DMS53 treated with DMSO at 0.1 percent for 48 hours (cell line): ENCODE measurements around the gene MTFMT.

Experiments
- DNase-seq: peaks from one replicate; lab custom pipeline; 2025; ENCODE audit not compliant: unreplicated experiment; lab: John Stamatoyannopoulos, UW

MTFMT gene

GRCh38 chr15:65060641-65061397 lies 31.4 kb upstream of the MTFMT start:
- no peak for DNase-seq

DNA sequence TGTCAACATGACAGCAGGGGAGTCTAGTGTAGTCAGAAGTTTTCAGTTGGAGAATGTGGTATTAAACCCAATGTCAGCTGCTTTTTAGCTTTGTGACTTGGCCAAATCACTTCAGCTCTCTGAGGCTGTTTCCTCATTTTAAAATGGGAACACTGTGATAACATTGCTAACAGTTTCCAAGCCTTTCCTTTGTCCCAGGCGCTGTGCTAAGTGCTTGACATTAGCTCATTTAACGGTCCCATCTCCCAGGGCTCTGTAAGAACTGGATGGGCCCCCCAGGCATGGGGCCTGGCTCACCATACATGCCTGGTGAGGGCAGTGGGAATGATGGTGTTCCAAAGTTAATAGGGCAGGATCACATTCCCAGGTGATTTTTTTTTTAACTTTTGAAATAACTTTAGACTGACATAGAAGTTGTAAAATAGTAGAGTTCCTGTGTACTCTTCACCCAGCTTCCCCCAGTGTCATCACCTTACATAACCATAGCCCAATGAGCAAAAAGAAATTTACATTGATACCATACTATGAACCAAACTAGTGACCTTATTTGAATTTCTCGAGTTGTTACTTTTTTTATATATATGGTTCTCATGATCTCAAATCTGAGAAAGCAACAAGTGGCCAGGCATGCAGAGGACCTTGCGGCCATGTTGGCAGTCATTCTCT lies 30.6 kb upstream of the MTFMT start:
- DNase-seq = no peak

DNA sequence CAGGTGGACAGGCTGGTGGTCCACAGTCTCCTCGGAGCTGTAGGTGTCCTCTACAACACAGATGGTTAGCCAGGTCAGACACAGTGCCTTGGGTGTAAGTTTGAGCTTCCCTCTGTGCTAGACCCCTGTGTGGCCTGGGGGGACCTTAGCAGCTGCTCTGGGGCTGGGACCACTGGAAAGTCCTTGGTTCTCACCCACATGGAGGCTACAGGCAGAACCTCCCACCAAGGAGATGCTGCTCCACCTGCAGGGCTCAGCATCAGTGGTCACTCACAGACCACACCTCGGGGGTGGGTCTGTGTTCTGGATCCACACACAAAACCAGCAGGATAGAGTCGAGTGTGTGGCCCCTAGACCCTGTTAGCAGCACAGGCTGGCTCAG lies 29.9 kb upstream of the MTFMT start:
- no peak for DNase-seq

DNA sequence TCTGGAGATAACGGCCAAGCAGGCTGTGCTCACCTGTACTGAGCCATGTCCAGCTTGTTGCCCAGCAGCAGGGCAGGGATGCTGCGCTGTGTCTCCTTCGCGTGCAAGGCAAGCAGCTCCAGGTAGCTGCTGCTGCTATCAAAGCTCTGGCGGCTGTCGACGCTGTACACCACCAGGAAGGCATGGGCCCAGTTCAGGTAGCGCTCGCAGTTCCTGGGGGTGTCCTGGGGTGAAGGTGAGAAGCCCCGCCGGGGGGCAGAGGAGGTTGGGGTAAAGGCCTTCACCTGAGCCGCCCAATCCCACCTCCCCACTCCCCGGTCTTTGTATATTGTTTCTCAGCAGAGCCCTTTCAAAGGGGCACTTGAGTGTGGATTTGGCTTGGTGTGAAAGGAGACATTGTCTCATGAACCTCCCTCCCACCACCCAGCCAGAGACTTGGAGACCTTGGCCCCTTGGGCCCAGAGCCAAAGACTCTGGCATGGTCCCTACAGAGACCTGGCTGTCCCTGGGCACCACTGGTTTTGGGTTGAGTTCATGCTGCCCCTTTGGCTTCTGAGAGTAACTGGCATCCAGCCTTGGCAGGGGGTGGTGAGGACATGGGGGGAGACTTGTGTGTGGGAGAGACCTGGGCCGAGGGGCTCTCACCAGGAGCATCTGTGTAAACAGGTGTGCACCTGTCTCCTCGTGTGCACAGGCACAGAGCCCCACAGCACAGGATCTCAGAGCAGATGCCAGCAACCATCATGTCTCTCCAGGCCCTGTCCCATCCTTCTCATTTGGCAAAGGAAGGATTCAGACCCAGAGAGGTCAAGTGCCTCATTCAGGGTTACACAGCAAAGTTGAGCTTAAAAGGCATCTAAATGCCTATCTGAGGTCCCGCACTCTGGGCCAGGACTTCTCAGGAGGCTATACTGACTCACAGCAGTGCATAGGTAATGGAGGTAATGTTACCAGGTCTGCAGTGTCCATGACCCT lies 29.2 kb upstream of the MTFMT start:
- DNase-seq = no peak

DNA sequence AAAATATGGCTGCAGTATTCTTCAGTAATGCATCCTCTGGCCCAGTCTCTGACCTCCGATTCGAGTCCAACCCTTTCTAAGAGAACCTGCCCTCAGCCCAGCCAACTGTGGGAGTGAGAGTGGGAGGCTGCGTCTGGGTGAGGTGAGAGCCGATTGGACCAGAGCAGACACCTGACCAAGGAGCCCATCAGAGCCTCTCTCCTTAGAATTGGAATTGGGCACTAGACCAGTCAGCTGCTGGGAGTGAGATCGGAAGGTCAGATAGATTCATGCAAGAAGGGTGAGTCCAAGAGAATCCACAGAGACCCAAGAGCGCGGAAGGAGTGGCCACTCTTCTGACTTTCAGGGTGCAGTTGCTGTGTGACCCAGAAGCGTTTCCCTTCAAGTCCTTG lies 28.1 kb upstream of the MTFMT start:
- no peak for DNase-seq

DNA sequence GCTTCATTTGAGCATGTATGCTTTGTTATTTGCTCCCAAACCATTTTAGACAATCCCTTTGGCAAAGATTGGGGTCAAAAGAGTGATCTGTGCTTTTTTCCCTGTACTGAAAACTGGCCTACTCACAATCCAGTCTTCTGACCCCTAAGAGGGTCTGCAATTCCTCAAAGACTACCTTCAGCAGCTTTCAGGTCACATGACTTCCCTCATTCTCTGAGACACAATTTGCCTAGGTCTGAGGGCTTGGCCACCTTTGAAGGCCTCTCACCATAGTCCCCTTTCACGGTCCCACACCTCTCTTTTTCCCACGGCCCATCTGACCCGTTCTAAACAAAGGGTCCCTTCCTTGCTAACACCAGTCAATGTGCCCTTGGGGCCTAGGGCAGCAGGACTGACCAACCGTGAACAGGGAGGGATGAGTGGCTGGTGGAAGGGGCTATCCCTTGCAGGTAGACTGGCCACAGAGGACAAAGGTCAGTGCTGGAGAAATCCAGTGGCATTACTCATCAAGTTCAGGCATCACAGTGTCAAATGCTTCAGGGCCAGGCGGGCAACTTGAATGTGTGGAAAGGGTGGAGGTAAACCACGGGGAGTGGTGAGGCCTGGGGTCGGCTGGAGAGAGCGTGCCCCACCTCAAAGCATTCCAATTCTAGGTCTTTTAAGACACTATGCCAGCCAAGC lies 27.6 kb upstream of the MTFMT start:
- peak; percentile 8 for DNase-seq

- no peak for DNase-seq
Measured at GRCh38 chr15:65056106-65056505, 26.7 kb upstream of the MTFMT start.

DNA sequence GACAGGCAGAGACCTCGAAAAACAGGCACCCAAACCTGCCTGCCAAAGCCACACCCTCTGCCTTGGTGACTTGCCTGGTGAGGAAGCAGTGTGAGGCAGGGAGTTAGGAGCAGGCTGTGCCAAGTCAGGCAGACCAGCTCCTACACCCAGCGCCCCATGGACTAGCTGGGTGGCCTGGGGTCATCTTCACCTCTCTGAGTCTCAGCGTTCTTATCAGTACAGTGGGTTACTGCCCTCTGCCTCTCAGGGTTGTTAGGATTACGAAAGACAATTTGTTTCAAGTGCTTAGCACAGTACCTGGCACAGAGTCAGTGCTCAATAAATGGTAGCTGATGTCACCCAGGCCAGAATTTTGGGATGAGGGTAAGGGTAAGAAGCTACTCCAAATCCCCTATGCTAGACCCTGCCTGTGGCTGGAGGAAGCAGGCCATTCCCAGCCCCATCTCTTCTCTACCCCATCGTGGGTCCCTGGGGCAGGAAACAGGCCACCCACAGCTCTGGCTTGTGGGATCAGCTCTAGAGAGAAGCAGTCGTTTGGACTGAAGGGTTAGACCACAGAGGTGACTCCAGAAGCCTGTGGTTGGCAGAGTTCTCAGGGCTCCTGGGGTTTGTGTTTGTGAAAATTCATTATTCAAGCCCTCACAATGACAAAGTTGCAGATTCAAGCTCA lies 25.9 kb upstream of the MTFMT start:
- DNase-seq = no peak

DNA sequence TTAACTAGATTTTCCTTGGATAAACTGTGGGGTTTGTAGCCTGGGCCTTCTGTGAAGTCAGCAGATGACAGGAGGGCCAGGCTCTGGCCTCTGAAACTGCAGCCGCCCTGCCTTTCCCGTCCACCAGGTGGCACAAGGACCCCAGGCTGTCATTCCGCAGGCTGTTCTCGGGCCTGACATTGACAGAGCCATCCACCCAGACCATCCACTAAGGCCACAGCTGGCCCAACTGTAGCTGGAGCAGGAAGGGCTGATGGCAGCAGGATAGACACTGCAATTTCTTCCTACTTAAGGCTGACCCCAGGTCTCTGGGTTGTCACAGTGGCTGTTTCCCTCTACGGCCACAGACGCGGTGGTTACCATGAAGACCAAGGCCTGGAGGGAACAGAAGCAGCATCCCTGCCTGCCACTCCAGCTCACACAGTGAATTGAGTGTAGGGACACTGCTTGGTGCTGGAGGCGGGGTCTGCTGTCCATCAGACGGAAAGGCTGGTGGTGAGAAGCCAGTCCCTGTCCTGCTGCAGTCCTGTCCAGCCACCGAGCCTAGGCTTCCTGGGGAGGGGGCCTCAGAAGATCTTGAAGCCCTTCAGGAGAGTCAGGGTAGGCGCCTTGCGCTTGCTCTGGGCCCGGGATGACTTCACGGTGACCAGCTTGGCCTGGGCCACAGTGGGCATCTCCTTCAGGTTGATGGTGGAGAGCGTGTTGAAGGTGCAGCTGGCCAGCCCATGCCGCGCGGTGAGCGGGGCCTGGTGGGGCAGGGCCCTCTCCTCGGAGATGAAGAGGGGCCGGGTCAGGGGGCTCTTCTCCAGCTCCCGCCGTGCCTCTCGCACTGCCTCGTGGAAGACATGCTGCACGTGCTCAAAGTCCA lies 25.1 kb upstream of the MTFMT start:
- peak; percentile 39 for DNase-seq

- DNase-seq = no peak
Measured at GRCh38 chr15:65052956-65053355, 23.5 kb upstream of the MTFMT start.

GRCh38 chr15:65051266-65051665 lies 21.8 kb upstream of the MTFMT start:
- DNase-seq = no peak

DNA sequence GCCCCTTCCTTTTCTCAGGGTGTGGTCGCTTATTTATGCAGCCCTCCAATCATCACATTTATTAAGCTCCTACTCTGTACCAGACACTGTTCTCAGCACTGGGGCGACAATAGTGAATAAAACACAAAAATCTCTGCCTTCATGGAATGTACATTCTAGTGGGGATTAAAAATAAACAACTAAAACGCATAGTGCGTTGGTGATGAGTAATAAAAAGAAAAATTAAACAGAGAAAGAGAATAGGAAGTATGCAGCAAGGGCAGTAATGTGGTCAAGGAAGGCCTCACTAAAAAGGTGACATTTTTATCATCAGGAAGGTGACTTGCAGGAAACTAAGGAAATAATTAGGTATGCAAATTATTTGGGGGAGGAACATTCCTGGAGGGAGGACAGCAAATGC lies 20.8 kb upstream of the MTFMT start:
- DNase-seq = no peak

GRCh38 chr15:65049418-65049840 lies 20.0 kb upstream of the MTFMT start:
- DNase-seq = peak; percentile 84

DNA sequence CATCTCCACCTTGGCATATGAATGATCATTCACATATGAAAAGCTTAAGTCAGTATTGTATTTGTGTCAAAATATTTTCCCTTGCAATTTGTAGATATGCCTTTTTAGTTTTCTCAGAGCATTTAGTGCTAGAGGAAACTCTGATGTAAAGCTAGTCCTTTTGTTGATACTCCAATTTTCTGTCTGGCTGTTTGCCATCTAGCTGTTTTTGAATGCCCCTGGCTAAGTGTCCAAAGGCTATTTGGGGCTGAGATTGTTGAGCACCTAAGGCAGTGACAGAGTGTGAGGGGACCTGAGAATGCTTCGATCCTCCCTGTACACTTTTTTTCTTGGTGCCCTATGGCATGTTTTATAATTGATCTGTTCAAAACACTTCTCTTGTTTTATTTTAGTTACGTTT lies 18.8 kb upstream of the MTFMT start:
- DNase-seq = no peak

DNA sequence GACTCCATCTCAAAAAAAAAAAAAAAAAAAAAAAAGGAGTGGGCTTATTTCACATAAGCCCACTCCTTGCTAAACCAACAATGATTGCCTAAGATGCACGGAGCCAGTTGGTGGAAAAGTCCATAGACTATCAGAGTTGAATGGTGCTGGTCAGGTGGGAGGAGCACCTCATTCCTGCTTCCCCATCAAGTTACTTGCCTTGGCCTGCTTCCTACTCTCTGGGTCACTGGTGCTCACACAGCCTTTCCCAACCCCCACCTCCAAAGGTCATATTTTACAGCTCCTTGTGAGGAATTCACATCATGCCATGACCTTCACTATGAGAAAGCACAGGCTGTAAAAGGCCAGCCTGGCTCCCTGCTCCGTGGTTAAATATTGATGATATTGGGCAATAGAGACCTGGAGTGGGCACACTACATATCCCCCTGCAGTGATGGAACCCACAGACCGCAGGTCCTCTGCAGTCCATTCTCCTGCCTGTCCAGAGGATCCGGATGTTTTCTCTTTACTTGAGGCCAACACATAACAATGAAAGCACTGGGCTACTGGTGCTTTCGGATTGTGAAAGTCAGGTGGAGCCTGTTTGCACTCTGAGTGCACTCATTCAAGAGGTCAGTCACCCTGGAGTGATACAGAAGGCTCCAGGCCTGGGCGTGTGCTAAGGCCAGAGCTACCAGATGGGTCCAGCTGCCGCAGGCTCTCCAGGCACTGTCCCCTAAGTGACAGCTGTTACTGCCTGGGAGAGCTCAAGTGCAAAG lies 15.5 kb upstream of the MTFMT start, which contains the start of gene SLC51B:
SLC51B (plus strand) TSS at position 664 of the 758 bp plus-strand sequence. CDS start 4,618 bp downstream, outside the sequence.
- peak; percentile 86 for DNase-seq

- DNase-seq = peak; percentile 39
Measured at GRCh38 chr15:65044218-65044617, 14.8 kb upstream of the MTFMT start.

DNA sequence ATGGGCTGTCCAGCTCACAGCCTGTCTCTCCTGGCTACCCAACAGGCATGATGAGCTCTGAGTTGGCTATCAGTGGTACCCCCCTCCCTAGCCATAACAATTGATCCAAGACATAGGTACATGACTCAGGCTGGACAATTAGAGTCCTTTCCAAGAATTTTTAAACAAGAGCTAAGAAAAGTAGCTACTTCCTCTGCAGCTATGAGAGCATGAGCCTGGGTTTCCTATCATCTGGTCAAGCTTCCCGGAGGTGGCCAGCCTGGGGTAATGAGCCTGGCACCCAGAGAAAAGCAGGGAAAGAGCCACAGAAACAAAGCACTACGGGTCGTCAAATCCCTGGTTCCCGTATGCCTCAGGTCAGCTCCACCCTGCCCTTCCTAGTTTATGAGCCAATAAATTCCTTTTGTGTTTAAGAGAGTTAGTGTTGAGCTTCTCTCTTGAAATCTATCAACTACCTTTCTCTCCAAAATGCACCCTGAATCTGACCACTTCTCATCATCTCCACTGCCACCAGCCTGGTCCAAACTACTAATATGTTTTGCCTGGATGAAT lies 13.4 kb upstream of the MTFMT start:
- DNase-seq = no peak

DNA sequence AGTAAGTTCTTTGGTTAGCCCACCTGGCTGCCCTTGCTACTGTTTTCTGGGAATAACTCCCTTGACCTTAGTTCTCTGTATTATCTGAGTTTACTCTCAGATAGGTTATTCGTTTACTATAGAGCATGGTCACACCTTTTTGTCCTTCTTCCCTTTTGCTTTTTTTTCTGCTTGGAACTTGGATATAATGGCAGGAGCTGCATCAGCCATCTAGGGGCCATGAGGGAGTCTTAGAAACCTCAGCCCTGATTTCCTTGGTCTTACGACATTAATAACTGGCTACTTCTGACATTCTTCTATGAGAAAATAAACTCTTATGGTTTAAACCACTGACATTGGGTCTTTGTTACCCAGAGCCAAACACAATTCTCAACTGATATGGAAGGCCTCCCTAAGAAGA lies 12.3 kb upstream of the MTFMT start:
- no peak for DNase-seq
